PC-3 (cell line): ENCODE measurements around the gene ZNF462. TPM values are rescaled to one million over a fixed set of nuclear protein-coding genes. Genes with fewer than 3 reads are reported as not detected.

ENCODE experiments used
- ATAC-seq: fragments of 200-7000 bp; cut with Tn5 transposase; 2 replicates; pipeline ENCODE4 v1.9.1; 2020; ENCODE audit warnings: mild to moderate bottlenecking, moderate library complexity
- BruUV-seq: library from RNA; stranded (reverse); fragments of 400-500 nt; replicated peaks from 2 replicates; lab custom pipeline; 2021; lab: Mats Ljungman, UMichigan
- CTCF ChIA-PET: fragments of 300-600 bp; sonication (Branson Sonifier 250); formaldehyde crosslinking; loops from one replicate; lab custom pipeline; 2022; ENCODE audit warnings: antibody characterized with exemption; lab: Charles Lee
- POLR2A ChIA-PET: fragments of 300-600 bp; sonication (Branson Sonifier 250); formaldehyde crosslinking; loops from one replicate; lab custom pipeline; 2022; ENCODE audit warnings: antibody characterized with exemption; ENCODE audit not compliant: unreplicated experiment; lab: Charles Lee
- DNase-seq: peaks from one replicate; pipeline ENCODE4 v3.0.0-alpha.2; 2015
- H2AFZ ChIP-seq: fragments of 300-600 bp; sonication (generic); 2 replicates; pipeline ENCODE4 v1.6.0; 2016; ENCODE audit warnings: antibody characterized with exemption, low read length
- H3F3A ChIP-seq: fragments of 300-600 bp; sonication (generic); one replicate; pipeline ENCODE4 v1.6.0; 2017; ENCODE audit warnings: antibody characterized with exemption, low read length, control low read depth, mild to moderate bottlenecking; ENCODE audit not compliant: unreplicated experiment
- H3K27ac ChIP-seq: fragments of 300-600 bp; sonication (generic); 2 replicates; pipeline ENCODE4 v1.5.1; 2016; ENCODE audit warnings: mild to moderate bottlenecking, low read length
- H3K27me3 ChIP-seq: fragments of 300-600 bp; sonication (generic); 2 replicates; pipeline ENCODE4 v1.6.1; 2016; ENCODE audit warnings: low read length, mixed read lengths
- H3K36me3 ChIP-seq: fragments of 300-600 bp; sonication (generic); 2 replicates; pipeline ENCODE4 v1.6.1; 2016; ENCODE audit warnings: low read depth, mixed run types, low read length, mixed read lengths
- H3K4me1 ChIP-seq: fragments of 300-600 bp; sonication (generic); 2 replicates; pipeline ENCODE4 v1.5.1; 2016; ENCODE audit warnings: low read length; ENCODE audit not compliant: insufficient read depth
- H3K4me2 ChIP-seq: fragments of 300-600 bp; sonication (generic); 2 replicates; pipeline ENCODE4 v1.6.0; 2016; ENCODE audit warnings: low read length
- H3K4me3 ChIP-seq: fragments of 300-600 bp; sonication (generic); 2 replicates; pipeline ENCODE4 v1.5.1; 2016; ENCODE audit warnings: mild to moderate bottlenecking, low read length, mixed read lengths
- H3K79me2 ChIP-seq: fragments of 300-600 bp; sonication (generic); 2 replicates; pipeline ENCODE4 v1.6.1; 2017; ENCODE audit warnings: low read length, mixed read lengths
- H3K9ac ChIP-seq: fragments of 300-600 bp; sonication (generic); 2 replicates; pipeline ENCODE4 v1.6.0; 2016; ENCODE audit warnings: mild to moderate bottlenecking, low read length
- H3K9me2 ChIP-seq: fragments of 300-600 bp; sonication (generic); replicated peaks from 2 replicates; pipeline ENCODE4 v1.6.1; 2016; ENCODE audit warnings: mixed run types, low read length, mixed read lengths
- H3K9me3 ChIP-seq: fragments of 300-600 bp; sonication (generic); 2 replicates; pipeline ENCODE4 v1.6.1; 2016; ENCODE audit warnings: low read length, mixed read lengths
- H4K20me1 ChIP-seq: fragments of 300-600 bp; sonication (generic); 2 replicates; pipeline ENCODE4 v1.6.1; 2016; ENCODE audit warnings: low read length, mixed read lengths
- EZH2 ChIP-seq: fragments of 300-600 bp; sonication (generic); IDR thresholded peaks from one replicate; pipeline ENCODE4 v1.6.1; 2017; ENCODE audit warnings: antibody characterized with exemption, mild to moderate bottlenecking, low read length; ENCODE audit not compliant: unreplicated experiment
- EZH2phosphoT487 ChIP-seq: fragments of 300-600 bp; sonication (generic); IDR thresholded peaks from 2 replicates; pipeline ENCODE4 v1.6.1; 2018; ENCODE audit warnings: mild to moderate bottlenecking, antibody characterized with exemption, low read length, borderline replicate concordance
- intact Hi-C: fragments of 100-400 bp; cut with micrococcal nuclease; formaldehyde crosslinking; loops from 2 replicates; pipeline ENCODE4 v1.9.0; 2023
- total RNA-seq: library from RNA; depleted of rRNA; stranded (reverse); fragments of >200 nt; gene quantifications from 2 replicates; pipeline ENCODE4 v1.2.3, GENCODE V29; 2014
- TF ChIP-seq, protein P1 (sequence below): fragments of 300-600 bp; sonication (generic); conservative IDR thresholded peaks from 2 replicates; pipeline ENCODE4 v1.5.1; 2017; ENCODE audit warnings: antibody characterized with exemption, low read depth, mild to moderate bottlenecking, low read length

ZNF462 gene
- total RNA-seq, 1 experiment from 2014 or later = 21.2 TPM

- CTCF ChIA-PET = no interaction called here
- Histone ChIP-seq H3K9me3 (no peaks in the 10 kb centered on the region), H3K4me3 (no peak overlapping the region), H3K4me1 (peaks cover 14% of the 10 kb centered on the region), H4K20me1 (no peaks in the 10 kb centered on the region), H2AFZ (no peak overlapping the region), H3F3A (no peaks in the 10 kb centered on the region), H3K36me3 (no peaks in the 10 kb centered on the region), H3K9ac (no peak overlapping the region), H3K4me2 (no peak overlapping the region), H3K79me2 (no peaks in the 10 kb centered on the region), H3K27me3 (no peaks in the 10 kb centered on the region), H3K9me2 (no peaks in the 10 kb centered on the region), H3K27ac (no peak overlapping the region)
- peak; percentile 16; the same call in 1 of the 2 replicates for ATAC-seq
- POLR2A ChIA-PET = no interaction called here
- intact Hi-C loops = no loop called here
- TF ChIP-seq, protein P1, sequence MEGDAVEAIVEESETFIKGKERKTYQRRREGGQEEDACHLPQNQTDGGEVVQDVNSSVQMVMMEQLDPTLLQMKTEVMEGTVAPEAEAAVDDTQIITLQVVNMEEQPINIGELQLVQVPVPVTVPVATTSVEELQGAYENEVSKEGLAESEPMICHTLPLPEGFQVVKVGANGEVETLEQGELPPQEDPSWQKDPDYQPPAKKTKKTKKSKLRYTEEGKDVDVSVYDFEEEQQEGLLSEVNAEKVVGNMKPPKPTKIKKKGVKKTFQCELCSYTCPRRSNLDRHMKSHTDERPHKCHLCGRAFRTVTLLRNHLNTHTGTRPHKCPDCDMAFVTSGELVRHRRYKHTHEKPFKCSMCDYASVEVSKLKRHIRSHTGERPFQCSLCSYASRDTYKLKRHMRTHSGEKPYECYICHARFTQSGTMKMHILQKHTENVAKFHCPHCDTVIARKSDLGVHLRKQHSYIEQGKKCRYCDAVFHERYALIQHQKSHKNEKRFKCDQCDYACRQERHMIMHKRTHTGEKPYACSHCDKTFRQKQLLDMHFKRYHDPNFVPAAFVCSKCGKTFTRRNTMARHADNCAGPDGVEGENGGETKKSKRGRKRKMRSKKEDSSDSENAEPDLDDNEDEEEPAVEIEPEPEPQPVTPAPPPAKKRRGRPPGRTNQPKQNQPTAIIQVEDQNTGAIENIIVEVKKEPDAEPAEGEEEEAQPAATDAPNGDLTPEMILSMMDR = no peak
- TF ChIP-seq EZH2phosphoT487 (no peak), EZH2 (no peak)
- no TSS peak for BruUV-seq
- DNase-seq = peak; percentile 17
These were observed 156.0 kb downstream of the ZNF462 start for GRCh38 chr9:107018861-107019545.

DNA sequence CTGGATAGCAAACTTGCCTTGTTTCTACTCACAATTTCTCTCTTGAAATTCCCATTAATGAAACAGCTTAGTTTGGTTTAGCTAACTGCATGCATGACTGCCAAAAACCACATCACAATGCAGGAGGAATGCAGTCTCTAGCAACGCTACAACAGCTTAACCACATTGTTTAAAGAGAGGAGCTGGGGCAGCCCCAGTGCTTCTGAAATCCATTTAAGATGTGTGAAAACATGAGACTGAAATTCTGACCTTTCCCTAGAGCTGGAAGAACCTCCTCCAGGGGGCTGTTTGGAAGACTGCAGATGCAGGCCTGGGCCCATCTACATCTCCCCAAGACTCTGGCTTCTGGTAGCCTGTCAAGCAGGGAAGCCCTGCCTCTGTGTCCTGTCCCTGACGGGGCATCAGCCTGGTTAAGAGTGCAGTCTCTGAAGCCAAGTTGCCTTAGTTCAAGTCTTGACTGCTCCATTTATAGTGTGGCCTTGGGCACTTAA lies 157.1 kb downstream of the ZNF462 start:
- intact Hi-C loops = no loop called here
- DNase-seq (peak; percentile 76), ATAC-seq (peak; percentile 94)
- no peaks in the 10 kb centered on the region for H3K27me3 ChIP-seq
- H3K4me1 ChIP-seq = peaks cover 14% of the 10 kb centered on the region
- H3K4me3 ChIP-seq = no peak overlapping the region
- no peak overlapping the region for H3K27ac ChIP-seq
- H3K36me3 ChIP-seq = no peaks in the 10 kb centered on the region
- H3K4me2 ChIP-seq = peak overlapping the region; percentile 9; the same call in 1 of the 2 replicates
- ChIA-PET POLR2A (no interaction called here), CTCF (no interaction called here)
- H2AFZ ChIP-seq = no peak overlapping the region
- H4K20me1 ChIP-seq = no peaks in the 10 kb centered on the region
- H3K9me3 ChIP-seq = no peaks in the 10 kb centered on the region
- H3K9me2 ChIP-seq = no peaks in the 10 kb centered on the region
- no peak overlapping the region for H3K9ac ChIP-seq
- TF ChIP-seq, protein P1 = no peak
- TF ChIP-seq EZH2phosphoT487 = no peak
- TF ChIP-seq EZH2 = no peak
- no peaks in the 10 kb centered on the region for H3K79me2 ChIP-seq
- no peaks in the 10 kb centered on the region for H3F3A ChIP-seq
- BruUV-seq = no TSS peak

DNA sequence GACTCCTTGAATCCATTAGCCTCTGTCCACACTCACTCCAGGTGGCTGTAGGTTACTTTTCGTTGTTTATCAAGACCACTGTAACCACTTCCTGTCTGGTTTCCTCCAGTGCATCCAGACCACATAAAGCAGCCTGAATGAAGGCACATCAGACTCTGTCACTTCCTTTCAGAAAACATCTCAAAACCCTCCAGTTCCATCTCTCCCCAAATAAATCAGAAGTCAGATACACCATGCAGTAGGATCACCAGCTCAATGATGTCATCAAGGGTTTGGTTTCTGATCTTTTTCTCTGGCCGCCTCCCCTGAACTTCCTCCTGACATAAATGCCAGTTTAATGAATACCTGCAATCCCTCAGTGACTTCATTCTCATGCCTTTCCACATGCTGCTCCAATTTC lies 161.2 kb downstream of the ZNF462 start:
- Histone ChIP-seq H3K27ac (no peak overlapping the region), H4K20me1 (no peaks in the 10 kb centered on the region), H3K36me3 (no peaks in the 10 kb centered on the region), H3K4me1 (peaks cover 14% of the 10 kb centered on the region), H3K27me3 (no peaks in the 10 kb centered on the region), H2AFZ (no peak overlapping the region), H3F3A (no peaks in the 10 kb centered on the region), H3K4me3 (no peak overlapping the region), H3K79me2 (no peaks in the 10 kb centered on the region), H3K9me2 (no peaks in the 10 kb centered on the region), H3K9ac (no peak overlapping the region), H3K9me3 (no peaks in the 10 kb centered on the region), H3K4me2 (no peak overlapping the region)
- no peak for DNase-seq
- intact Hi-C loops = no loop called here
- ChIA-PET POLR2A (no interaction called here), CTCF (no interaction called here)
- ATAC-seq = no peak
- BruUV-seq = no TSS peak
- TF ChIP-seq, protein P1 = no peak
- TF ChIP-seq EZH2 (no peak), EZH2phosphoT487 (no peak)
